HFF-Myc (cell line): ENCODE results near the gene RAPGEF1.

Experiments
- DNase-seq: peaks from one replicate; pipeline ENCODE4 v3.0.0-alpha.2; 2011; ENCODE audit warnings: low read depth; ENCODE audit errors: extremely low read depth
- H3K4me3 ChIP-seq: replicated peaks from 2 replicates; pipeline ENCODE4 v1.5.1; 2011; ENCODE audit warnings: low read depth, mild to moderate bottlenecking, control low read depth, low read length
- TF ChIP-seq, protein P1 (sequence below): IDR thresholded peaks from 2 replicates; pipeline ENCODE4 v1.5.1; 2012; ENCODE audit warnings: mild to moderate bottlenecking, low read depth, low read length, control low read depth; ENCODE audit errors: missing control alignments

Gene RAPGEF1

DNA sequence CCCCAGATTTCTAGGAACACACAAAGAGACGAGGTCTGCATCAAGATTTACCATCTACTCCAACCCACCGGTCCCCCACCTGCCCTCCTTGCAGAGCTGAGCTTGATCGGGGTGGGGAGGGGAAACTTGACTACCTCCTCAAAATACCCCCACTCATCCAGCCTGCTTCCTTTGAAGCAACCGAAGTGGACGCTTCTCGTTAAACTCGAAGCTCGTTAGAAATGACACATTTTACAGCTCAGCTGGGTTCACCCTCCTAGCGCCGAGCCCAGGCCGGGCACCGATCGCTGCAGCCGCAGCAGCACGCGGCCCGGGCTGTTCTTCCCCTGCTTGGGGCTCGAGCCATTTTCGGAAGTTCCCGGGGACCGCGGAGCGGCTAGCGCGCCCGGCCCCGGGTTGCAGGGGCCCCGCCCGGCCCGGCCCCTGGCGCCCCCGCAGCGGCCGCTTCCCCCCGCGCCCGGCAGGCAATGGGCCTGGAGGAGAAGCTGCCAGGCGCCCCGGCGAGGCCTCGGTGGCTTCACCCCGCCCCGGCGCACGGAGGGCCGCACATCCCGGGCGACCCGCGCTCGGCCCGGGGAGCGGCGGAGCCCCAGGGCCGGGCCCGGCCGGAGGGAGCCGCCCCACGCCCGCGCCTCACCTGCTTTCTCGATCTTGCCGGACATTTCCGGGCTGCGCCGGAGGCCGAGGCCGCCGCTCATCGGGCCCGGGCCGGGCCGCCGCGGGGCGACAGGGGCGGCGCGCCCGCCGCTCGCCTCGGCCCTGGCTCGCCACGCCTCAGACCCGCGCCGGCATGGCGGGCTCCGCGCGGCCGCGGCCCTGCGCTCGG, 530 bp downstream of the RAPGEF1 start:
- TF ChIP-seq, protein P1, sequence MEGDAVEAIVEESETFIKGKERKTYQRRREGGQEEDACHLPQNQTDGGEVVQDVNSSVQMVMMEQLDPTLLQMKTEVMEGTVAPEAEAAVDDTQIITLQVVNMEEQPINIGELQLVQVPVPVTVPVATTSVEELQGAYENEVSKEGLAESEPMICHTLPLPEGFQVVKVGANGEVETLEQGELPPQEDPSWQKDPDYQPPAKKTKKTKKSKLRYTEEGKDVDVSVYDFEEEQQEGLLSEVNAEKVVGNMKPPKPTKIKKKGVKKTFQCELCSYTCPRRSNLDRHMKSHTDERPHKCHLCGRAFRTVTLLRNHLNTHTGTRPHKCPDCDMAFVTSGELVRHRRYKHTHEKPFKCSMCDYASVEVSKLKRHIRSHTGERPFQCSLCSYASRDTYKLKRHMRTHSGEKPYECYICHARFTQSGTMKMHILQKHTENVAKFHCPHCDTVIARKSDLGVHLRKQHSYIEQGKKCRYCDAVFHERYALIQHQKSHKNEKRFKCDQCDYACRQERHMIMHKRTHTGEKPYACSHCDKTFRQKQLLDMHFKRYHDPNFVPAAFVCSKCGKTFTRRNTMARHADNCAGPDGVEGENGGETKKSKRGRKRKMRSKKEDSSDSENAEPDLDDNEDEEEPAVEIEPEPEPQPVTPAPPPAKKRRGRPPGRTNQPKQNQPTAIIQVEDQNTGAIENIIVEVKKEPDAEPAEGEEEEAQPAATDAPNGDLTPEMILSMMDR: no peak
- no peak for DNase-seq
- H3K4me3 ChIP-seq: peak overlapping the region; percentile 69

DNA sequence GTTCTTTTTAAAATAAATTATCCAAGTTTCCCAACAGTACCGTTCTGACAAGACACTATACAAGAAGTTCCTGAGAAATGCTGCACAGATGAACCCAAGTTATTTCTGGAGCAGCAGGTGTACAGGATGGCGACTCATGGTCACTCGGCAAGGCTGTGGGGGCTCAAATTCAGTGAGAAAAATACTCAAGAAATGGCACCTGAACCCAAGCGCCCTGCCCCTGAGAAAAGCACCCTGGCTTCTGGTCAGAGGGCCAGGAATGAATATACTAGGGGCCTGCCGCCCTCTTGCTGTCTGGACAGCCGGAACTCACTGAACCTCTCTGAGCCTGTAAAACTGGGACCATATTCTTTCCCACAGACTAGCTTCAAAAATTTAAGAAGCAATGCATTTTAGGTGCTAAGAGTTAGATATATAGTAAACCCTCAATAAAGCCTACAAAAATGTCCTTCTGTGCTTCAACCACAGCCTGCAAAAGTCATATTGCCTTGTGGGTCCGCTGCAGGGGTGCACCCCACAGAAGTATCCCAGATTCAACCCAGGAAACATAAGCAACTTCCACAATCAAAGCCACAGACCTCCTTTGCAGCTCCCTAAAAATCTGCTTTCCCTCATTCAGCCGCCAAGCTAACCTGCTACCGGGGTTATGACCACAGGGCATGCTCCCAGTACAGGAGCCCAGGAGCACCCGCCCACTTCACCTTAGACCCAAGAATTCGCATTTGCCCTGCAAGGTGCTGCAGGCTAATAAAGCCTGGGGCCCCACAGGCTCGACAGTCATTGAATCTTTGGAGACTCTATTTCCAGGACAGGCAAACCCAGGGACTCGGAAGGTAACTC, 1.4 kb downstream of the RAPGEF1 start:
- TF ChIP-seq, protein P1: no peak

DNA sequence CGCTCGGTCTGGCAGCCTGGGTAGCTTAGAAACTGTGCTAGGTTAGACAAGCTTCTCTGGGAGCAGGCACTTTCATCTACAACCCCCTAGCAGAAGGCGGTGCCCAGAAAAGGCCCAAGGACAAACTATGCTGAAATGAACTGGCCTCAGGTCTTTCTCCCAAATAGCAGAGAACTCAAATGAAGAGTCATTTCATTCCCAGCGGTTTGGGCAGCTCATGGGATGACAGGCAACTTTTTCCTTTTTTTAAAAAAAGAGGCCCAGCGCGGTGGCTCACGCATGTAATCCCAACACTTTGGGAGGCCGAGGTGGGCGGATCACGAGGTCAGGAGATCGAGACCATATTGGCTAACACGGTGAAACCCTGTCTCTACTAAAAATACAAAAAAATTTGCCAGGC, 2.5 kb downstream of the RAPGEF1 start:
- TF ChIP-seq, protein P1: no peak
- no peak overlapping the region for H3K4me3 ChIP-seq
- DNase-seq: no peak

More for the DNA sequence above, 1.4 kb downstream of the RAPGEF1 start:
- H3K4me3 ChIP-seq: peak overlapping the region; percentile 69
- no peak for DNase-seq

DNA sequence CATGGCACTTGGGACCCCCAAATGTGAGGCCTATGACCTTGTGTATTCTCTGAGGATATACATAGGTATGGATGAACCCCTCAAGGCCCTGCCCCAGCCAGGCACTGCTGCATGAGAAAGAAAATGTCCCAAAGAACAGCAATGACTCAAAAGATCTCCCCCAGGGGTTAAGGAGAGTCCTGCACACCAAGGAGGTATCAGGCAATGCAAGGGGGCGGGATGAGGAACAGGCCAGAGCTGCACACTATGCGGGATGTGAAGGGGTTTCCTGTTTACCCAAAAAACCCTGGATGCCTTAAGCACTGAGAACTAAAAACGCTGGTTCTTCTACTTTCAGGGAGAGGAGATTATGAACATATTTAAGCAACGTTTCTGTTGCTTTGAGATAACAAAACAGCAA, 3.4 kb downstream of the RAPGEF1 start:
- no peak overlapping the region for H3K4me3 ChIP-seq
- DNase-seq: no peak
- TF ChIP-seq, protein P1: no peak

DNA sequence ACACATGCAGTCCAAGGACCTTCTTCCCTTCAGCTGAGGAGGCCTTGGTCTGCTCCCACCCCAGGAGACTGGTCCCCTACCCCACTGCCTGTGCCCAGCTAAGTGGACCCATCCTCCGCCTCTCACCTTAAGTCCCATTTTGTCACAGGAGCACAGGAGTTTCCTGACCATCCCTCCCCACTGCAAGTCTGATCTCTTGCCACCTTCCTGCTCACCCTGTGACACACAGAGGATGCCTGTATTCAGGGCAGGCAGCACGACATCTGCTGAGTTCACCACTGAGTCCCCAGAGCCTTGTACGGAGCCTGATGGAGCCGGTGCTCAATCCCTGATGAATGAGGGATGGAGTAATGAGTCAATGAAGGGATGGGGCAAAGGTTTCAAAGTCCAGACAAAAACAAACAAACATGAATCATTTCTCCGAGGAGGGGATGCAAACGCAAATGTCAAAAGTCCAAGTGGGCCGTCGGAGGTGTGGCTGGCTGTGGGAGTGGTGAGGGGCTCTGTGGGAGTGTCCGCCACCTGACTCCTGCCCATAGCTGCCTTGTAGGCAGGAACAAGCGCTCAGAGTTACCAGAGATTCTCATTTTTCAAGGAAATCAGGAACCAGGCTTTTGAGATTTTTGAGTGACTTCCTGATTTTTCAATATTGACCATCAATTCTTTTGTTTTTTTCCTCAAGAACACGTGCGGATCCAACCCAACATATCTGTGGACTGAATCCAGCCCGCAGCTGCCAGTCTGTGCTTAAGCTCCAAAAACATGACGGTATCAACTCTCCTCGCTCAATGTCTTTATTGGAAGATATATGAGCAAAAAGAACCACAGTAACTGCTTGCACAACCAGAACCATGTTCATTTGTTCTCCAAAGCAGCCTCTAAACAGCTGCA, 4.4 kb downstream of the RAPGEF1 start:
- DNase-seq: no peak
- no peak overlapping the region for H3K4me3 ChIP-seq
- TF ChIP-seq, protein P1: no peak

DNA sequence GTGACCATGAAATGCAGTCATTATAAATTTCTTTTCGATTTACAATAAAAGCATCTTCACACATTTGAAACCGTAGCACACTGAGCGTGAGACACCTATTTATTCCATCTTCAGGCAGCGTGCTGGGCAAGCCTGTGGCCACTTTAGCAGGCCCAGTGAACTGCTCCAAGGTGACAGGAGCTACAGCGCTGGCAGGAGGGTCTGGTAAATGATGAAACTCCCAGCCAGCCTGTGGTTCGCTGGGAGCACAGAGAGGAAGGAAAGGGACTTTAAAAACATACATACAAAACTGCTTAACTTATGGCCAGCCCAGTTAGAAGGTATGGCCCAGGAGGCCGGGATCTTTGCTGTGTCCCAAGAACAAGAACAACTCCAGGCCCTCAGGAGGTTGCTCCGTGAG, 5.1 kb downstream of the RAPGEF1 start:
- DNase-seq: no peak
- TF ChIP-seq, protein P1: no peak
- no peak overlapping the region for H3K4me3 ChIP-seq
